Chondrocyte (in vitro differentiated cells): ENCODE data around the gene CELSR3. TPM values are rescaled to one million over a fixed set of nuclear protein-coding genes. Genes with fewer than 3 reads are reported as not detected.

Source experiments
- DNase-seq: peaks from one replicate; pipeline ENCODE4 v3.0.0; 2021; ENCODE audit warnings: mixed read lengths, low spot score
- H3K27ac Mint-ChIP-seq: one replicate; pipeline ENCODE4 v1.8.0; 2021; ENCODE audit warnings: mild to moderate bottlenecking, moderate library complexity, mixed read lengths; ENCODE audit not compliant: unreplicated experiment
- H3K27me3 Mint-ChIP-seq: 2 replicates; pipeline ENCODE4 v1.8.0; 2021; ENCODE audit warnings: low read depth, mixed read lengths
- H3K36me3 Mint-ChIP-seq: 2 replicates; pipeline ENCODE4 v1.8.0; 2021; ENCODE audit warnings: low read depth, mixed read lengths
- H3K4me1 Mint-ChIP-seq: 2 replicates; pipeline ENCODE4 v1.8.0; 2021; ENCODE audit warnings: low read depth, mild to moderate bottlenecking, mixed read lengths
- H3K4me3 Mint-ChIP-seq: one replicate; pipeline ENCODE4 v1.8.0; 2021; ENCODE audit warnings: mild to moderate bottlenecking, moderate library complexity, mixed read lengths; ENCODE audit not compliant: unreplicated experiment
- H3K9me3 Mint-ChIP-seq: 2 replicates; pipeline ENCODE4 v1.8.0; 2021; ENCODE audit warnings: low read depth, mixed read lengths
- CTCF ChIP-seq: fragments of 200-600 bp; sonication (generic); IDR thresholded peaks from 2 replicates; pipeline ENCODE4 v1.5.0; 2021; ENCODE audit warnings: antibody characterized with exemption, mild to moderate bottlenecking, moderate library complexity
- total RNA-seq: library from RNA; stranded (reverse); gene quantifications from 3 replicates; pipeline ENCODE4 v1.2.1, GENCODE V29; 2021

Gene CELSR3
- total RNA-seq, 1 donor from 2014 or later = 11.4 TPM

- peaks cover 26% of the 10 kb centered on the region for H3K36me3 Mint-ChIP-seq
- H3K27me3 Mint-ChIP-seq = no peaks in the 10 kb centered on the region
- no peak for TF ChIP-seq CTCF
- DNase-seq = no peak
- no peaks in the 10 kb centered on the region for H3K9me3 Mint-ChIP-seq
- H3K4me3 Mint-ChIP-seq = no peak overlapping the region
- H3K4me1 Mint-ChIP-seq = peaks cover 63% of the 10 kb centered on the region
- peak overlapping the region; percentile 97 for H3K27ac Mint-ChIP-seq
Measured at GRCh38 chr3:48597408-48597800, 65.3 kb downstream of the CELSR3 start.

- Mint-ChIP-seq H3K36me3 (peaks cover 23% of the 10 kb centered on the region), H3K9me3 (no peaks in the 10 kb centered on the region), H3K4me1 (peaks cover 63% of the 10 kb centered on the region), H3K27ac (peak overlapping the region; percentile 97), H3K4me3 (no peak overlapping the region), H3K27me3 (no peaks in the 10 kb centered on the region)
- no peak for TF ChIP-seq CTCF
- no peak for DNase-seq
Measured at GRCh38 chr3:48596676-48597407, 65.8 kb downstream of the CELSR3 start.

- TF ChIP-seq CTCF = no peak
- Mint-ChIP-seq H3K4me1 (peaks cover 63% of the 10 kb centered on the region), H3K27me3 (no peaks in the 10 kb centered on the region), H3K27ac (peak overlapping the region; percentile 97), H3K4me3 (peak overlapping the region; percentile 13), H3K36me3 (peaks cover 23% of the 10 kb centered on the region), H3K9me3 (no peaks in the 10 kb centered on the region)
- DNase-seq = no peak
Measured at GRCh38 chr3:48596157-48596556, 66.5 kb downstream of the CELSR3 start.

- H3K36me3 Mint-ChIP-seq = peaks cover 20% of the 10 kb centered on the region
- H3K27me3 Mint-ChIP-seq = no peaks in the 10 kb centered on the region
- no peaks in the 10 kb centered on the region for H3K9me3 Mint-ChIP-seq
- DNase-seq = no peak
- TF ChIP-seq CTCF = no peak
- peaks cover 60% of the 10 kb centered on the region for H3K4me1 Mint-ChIP-seq
- peak overlapping the region; percentile 13 for H3K4me3 Mint-ChIP-seq
- H3K27ac Mint-ChIP-seq = peak overlapping the region; percentile 97
Measured at GRCh38 chr3:48595526-48596121, 67.1 kb downstream of the CELSR3 start.

GRCh38 chr3:48595075-48595525 is 67.6 kb downstream of the CELSR3 start, which contains the start of gene COL7A1:
Gene COL7A1 (minus strand): TSS chr3:48595329. CDS start chr3:48595159, 170 bp downstream.
- Mint-ChIP-seq H3K27me3 (no peaks in the 10 kb centered on the region), H3K4me3 (peak within 1 kb of the TSS; percentile 35), H3K4me1 (peaks cover 54% of the 10 kb centered on the region), H3K36me3 (peaks cover 17% of the 10 kb centered on the region), H3K9me3 (no peaks in the 10 kb centered on the region), H3K27ac (peak within 1 kb of the TSS; percentile 97)
- no peak for DNase-seq
- no peak for TF ChIP-seq CTCF
